Measurements from ENCODE around the gene CMTM3.

DNA sequence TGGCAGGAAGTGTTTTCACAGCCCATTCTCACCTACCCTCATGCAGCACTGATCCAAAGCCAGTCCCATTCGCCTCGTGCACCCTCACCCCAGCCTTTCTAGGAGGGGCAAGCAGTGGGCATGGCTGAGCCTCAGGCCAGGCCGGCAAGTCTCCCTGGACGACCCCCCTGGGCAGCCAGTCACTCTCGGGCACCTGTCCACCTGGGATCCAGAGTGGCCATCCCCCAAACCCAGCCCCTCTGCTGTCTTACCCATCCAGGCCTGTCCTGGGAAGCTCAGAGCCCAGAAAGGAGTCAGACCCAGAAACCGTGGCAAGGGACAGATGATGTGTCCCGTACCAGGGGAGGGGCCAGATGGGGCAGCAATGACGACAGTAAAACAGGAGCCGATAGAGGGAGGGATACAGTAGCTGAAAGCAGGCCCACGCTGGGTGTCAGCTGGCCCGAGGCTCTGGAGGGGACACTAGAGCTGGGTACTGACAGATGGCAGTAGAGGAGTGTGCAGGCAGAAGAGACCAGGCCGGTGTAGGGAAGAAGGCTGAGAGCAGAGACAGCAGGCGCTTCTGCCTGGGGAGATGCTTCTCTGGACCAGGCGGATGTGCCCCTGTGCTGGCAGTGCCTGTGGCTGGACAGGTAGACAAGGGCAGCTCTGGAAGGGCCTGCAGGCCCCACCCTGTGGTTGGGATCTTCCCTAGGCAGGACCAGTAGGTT is 5.8 kb downstream of the CMTM3 start:
- TF ChIP-seq, protein P1, sequence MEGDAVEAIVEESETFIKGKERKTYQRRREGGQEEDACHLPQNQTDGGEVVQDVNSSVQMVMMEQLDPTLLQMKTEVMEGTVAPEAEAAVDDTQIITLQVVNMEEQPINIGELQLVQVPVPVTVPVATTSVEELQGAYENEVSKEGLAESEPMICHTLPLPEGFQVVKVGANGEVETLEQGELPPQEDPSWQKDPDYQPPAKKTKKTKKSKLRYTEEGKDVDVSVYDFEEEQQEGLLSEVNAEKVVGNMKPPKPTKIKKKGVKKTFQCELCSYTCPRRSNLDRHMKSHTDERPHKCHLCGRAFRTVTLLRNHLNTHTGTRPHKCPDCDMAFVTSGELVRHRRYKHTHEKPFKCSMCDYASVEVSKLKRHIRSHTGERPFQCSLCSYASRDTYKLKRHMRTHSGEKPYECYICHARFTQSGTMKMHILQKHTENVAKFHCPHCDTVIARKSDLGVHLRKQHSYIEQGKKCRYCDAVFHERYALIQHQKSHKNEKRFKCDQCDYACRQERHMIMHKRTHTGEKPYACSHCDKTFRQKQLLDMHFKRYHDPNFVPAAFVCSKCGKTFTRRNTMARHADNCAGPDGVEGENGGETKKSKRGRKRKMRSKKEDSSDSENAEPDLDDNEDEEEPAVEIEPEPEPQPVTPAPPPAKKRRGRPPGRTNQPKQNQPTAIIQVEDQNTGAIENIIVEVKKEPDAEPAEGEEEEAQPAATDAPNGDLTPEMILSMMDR (IDR thresholded peaks at IDR 0.05): no peak
- TF ChIP-seq, protein P2, sequence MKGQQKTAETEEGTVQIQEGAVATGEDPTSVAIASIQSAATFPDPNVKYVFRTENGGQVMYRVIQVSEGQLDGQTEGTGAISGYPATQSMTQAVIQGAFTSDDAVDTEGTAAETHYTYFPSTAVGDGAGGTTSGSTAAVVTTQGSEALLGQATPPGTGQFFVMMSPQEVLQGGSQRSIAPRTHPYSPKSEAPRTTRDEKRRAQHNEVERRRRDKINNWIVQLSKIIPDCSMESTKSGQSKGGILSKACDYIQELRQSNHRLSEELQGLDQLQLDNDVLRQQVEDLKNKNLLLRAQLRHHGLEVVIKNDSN (IDR thresholded peaks at IDR 0.05; ENCODE audit: borderline replicate concordance, low read depth): no peak
- no peak for TF ChIP-seq EP300 (IDR thresholded peaks at IDR 0.05; ENCODE audit: borderline replicate concordance in 1 of 2, low read depth in 1 of 2, low read length in 1 of 2)
- TF ChIP-seq TAF1 (IDR thresholded peaks at IDR 0.05; ENCODE audit: borderline replicate concordance, low read depth, low read length): no peak
- TF ChIP-seq, protein P3, sequence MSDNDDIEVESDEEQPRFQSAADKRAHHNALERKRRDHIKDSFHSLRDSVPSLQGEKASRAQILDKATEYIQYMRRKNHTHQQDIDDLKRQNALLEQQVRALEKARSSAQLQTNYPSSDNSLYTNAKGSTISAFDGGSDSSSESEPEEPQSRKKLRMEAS (IDR thresholded peaks at IDR 0.05; ENCODE audit: low read depth): no peak
- TF ChIP-seq RFX5 (IDR thresholded peaks at IDR 0.05; ENCODE audit: low read length): no peak
- no peak for TF ChIP-seq RXRA (IDR thresholded peaks at IDR 0.05; ENCODE audit: borderline replicate concordance, low read depth)
- no peak for TF ChIP-seq EZH2phosphoT487 (IDR thresholded peaks at IDR 0.05; ENCODE audit: borderline replicate concordance, low read depth)
- TF ChIP-seq CHD2 (IDR thresholded peaks at IDR 0.05; ENCODE audit: low read length, partially characterized antibody): no peak
- TF ChIP-seq, protein P4, sequence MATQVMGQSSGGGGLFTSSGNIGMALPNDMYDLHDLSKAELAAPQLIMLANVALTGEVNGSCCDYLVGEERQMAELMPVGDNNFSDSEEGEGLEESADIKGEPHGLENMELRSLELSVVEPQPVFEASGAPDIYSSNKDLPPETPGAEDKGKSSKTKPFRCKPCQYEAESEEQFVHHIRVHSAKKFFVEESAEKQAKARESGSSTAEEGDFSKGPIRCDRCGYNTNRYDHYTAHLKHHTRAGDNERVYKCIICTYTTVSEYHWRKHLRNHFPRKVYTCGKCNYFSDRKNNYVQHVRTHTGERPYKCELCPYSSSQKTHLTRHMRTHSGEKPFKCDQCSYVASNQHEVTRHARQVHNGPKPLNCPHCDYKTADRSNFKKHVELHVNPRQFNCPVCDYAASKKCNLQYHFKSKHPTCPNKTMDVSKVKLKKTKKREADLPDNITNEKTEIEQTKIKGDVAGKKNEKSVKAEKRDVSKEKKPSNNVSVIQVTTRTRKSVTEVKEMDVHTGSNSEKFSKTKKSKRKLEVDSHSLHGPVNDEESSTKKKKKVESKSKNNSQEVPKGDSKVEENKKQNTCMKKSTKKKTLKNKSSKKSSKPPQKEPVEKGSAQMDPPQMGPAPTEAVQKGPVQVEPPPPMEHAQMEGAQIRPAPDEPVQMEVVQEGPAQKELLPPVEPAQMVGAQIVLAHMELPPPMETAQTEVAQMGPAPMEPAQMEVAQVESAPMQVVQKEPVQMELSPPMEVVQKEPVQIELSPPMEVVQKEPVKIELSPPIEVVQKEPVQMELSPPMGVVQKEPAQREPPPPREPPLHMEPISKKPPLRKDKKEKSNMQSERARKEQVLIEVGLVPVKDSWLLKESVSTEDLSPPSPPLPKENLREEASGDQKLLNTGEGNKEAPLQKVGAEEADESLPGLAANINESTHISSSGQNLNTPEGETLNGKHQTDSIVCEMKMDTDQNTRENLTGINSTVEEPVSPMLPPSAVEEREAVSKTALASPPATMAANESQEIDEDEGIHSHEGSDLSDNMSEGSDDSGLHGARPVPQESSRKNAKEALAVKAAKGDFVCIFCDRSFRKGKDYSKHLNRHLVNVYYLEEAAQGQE (IDR thresholded peaks at IDR 0.05; ENCODE audit: low read depth, low read length): no peak
- TF ChIP-seq JUND (IDR thresholded peaks at IDR 0.05): no peak
- no peak for TF ChIP-seq RAD21 (IDR thresholded peaks at IDR 0.05; ENCODE audit: low read length)
- no peak for TF ChIP-seq YY1 (IDR thresholded peaks at IDR 0.05; ENCODE audit: low read depth)

Measured in SK-N-SH (cell line).